Stimulated activated CD4-positive, alpha-beta T cell treated with anti-CD3 and anti-CD28 coated beads, Interleukin-15, amount 100 ng/mL, for 48 hours (primary cell): ENCODE measurements around the gene AGAP1.

ENCODE experiments used
- DNase-seq, 2 donors: peaks; one replicate each; pipeline ENCODE4 v3.0.0-alpha.2; 2020; ENCODE audit warnings: low read depth in 2 of 2

The AGAP1 gene

DNA sequence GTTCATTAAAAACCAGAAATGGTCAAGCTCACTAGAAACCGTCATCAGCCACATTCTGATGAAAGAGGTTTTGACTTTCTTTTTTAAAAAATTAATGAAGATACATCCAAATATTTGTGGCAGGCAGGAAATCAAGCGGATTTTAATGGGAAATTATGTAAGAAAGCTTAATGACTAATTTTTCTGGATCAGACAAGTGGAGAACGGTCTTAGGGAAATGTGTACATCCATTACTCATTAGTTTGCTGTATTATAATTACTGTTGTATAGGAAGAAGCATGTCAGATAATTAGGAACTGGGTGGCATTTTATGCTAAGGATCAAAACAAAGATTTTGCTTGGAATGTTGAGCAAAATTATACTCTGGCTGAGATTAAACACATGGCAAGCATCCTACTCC is 39.4 kb downstream of the AGAP1 start:
- DNase-seq = no peak

DNA sequence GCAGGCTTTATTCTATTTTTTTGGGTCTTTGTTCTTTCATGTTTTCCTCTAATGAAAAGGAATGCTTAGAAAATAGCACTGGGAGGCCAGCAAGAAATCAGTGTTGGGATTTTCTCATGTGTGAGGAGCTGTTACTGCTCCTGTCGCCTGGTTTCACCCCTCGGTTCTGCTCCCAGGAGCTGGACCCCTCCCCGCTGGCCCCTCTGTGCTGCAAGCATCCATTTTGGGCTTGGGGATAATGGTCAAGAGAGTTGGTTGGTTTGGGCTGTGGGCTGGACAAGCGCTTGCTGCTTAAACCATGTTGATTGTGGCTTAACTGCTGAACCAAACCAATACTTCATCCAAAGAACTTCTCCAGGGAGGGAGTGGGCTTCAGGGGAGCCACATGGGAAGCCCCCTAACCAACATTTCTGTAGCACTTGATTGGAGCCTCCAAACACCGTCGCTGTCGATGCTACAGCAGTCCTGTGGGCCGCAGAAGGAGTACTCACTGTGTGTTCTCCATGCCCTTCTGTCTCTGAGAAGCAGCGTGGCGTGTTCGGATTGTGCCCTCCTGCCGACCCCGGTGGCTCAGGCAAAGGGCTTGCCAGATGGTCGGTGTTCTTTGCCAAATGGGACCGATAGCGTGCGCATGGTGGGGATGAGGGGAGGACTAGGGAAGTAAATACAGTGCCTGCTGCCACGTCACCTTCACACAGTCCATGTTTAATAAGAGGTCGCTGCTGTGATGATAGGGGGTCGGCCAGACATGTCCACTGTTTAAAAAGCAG is 40.0 kb downstream of the AGAP1 start:
- no peak for DNase-seq

DNA sequence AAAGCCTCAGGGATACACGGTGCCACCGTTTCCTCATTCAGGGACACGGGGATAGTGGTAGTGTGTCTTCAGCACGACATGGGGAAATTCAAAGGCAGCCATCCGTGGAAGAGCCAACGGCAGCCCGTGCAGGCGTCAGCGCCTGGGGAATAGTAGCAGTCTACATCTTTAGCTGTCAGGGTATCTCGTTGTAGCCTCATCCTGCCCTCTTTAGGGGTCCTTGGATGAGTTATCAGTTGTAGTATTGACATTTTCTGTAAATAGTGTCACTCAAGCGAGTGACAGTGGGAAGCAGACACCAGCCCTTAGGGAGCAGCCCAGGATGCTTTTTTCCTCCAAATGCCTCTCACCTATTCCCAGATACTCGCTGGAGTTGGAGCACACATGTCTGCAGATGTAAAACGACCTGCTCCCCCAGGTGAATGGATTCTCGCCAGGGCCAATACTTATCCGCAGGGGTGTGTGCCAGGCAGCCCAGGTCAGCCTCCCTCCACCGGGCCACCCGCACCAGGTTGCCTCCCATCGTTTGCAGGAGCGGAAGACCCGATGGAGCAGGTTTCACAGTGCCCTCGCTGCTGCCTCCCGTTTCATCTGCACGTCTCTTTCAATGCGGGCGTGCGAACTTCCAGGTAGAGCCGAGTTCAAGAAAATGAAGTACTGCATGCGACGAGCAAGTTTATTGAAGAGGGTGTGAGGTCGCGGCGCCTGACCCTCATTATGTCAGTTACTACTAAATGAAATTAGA is 41.0 kb downstream of the AGAP1 start:
- DNase-seq = no peak

DNA sequence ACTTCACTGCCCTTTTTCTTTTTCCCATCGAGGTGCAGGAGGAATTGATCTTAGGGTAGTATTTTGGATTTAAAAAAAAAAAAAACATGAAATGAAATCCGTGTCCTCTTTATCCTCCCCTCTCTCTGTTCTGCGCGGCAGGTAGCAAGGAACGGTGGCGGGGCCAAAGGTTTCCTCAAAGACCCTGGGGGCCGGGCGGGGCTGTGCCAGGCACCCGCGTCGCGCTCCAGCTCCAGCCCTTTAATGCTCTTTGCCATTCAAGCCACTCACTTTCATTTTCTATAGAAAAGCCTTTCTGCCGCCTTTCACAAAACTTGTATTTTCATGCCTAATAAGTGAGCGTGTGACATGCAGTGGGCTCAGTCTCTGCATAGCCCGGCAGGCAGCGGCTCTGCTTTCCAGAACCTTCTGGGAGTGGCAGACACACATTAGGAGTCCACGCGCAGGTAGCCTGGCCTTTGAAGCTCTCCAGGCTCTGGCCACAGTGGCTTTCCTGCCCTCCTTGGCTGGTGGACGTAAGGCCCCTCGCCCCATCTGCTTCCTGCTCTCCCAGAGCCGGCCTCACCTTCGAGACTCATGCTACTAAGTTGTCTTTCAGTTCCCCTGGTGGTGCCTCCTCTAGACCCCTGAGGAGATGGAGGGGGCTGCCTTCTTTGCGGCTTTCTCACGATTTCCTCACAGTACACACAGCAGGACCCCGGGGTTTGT is 41.7 kb downstream of the AGAP1 start:
- no peak for DNase-seq

DNA sequence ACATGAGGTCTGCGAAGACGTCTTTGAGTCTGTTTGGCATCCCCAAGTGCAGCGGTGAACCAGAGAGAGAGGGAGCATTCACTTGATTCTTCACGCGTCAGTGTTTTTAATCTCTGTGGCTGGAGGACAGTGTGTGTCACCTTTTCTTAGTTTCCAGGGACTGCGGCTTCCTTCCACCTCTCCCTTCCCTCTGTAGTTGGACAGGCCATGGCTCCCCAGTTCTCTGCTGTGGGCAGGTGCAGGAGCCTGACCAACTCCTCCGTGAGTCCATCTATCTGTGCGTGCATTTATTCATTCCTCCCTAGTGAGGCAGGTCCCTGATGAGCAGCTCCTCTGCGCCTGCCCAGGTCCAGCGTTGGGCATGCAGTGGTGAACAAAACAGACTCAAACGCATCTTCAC is 42.9 kb downstream of the AGAP1 start:
- DNase-seq = no peak

DNA sequence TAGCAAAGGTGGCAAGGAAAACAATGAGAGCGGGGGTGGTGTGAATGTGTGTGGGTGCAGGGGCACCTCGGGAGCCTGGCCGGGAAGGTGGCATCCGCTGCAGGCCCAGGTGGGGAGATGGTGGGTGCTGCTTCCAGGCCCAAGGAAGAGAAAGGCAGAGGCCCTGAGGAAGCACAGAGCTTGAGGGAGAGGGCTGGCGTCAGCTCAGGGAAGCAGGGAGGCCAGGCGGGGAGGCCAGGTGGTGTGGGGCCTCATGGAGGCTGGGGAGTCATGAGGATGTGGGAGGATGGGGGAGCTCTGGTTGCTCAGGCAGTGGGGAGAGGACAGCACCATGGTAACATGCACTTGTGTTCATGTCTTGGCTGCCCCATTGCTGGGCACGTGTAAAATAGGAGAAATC is 43.3 kb downstream of the AGAP1 start:
- DNase-seq = no peak

DNA sequence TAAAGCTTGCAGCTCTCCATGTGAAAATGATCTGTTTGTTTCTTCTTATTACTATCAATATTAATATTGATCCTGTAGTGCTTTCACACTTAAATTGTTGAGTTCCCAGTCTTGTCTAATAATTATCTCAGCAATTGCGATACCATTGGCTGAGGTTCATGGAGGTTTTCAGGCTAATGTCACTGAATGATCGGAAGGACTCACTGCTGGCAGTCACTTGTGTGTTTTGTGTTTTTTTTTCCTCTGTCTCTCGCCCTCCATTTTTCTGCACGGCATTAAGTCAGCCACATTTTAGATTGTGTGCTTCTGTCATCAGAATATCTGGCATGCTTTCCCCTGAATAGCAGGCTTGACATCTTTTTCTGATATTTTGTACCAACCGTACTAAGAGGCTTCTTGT is 43.7 kb downstream of the AGAP1 start:
- no peak for DNase-seq

DNA sequence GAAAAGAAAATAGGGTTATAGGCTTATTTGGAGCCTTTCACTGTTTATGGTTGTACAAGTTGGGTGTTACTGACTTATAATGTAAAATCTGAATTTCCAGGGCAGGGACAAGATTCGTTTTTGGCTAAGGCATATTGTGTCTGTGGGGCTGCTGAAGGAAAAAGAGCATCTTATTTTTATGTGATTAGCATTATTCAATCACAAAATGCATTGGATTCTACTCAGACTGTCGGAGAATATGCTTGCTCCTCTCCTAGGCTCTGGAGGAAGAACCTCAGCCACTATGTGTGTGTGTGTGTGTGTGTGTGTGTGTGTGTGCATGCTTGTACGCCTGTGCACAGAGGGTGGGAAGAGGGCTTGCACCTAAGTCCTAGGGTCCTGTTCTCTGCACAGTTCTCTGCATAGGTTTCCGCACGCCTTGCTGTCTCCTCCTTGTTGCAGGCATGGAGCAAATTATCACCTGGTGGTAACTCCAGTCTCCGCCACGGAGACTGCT is 44.3 kb downstream of the AGAP1 start:
- DNase-seq = no peak

DNA sequence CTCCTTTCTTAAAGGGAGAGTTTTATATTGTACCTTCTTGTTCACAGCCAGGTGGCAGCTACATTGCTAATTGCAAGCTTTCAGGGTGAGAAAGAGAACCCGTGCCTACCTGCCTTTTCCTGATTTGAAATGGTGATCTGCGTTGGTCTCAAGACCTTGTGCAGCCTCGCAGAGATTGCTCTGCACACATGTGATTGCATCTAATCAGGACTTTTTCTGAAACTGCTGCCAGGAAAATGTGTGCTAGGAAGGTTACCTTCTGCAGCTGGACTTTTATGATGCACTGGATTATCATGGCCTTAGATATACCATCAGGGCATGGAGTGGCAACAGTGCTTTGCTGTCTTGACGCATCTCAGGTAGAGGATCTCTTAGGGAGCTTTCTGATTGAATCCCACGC is 45.1 kb downstream of the AGAP1 start:
- DNase-seq = no peak

DNA sequence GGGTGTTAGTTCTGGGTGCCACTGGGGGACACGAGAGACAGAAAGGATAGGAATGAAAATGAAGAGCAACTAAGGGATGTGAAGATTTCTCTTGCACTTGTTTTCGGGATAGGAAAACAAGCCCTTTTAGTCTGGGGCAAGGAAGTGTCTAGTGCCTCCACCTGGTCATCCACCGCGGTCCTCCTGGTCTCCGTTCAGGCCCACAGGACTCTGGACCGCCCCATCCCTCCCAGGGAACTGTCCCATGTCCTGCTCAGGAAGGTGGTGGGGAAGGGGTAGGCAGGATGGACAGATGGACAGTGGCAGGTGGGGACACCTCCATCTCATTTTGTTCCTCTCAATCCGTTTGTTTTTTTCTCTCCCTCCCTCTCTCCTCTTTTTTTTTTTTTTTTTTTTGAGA is 45.9 kb downstream of the AGAP1 start:
- no peak for DNase-seq

DNA sequence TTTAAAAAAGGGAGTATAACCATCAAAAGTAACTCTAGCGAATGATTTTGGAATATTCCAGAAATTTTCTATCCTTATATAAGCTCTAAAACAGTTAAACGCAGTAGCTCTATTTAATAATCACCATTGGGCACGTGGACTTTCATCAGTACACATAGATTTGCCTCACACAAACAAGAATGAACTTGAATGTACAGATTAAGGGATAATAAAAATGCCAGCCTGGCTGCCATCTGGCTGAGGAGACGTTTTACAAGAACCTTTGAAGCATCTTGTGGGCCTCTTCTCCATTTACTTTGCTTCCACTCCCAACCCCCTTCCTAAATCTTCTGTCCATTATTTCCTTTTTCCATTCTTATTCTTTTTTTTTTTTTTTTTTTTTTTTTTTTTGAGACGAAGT is 47.2 kb downstream of the AGAP1 start:
- DNase-seq = no peak

DNA sequence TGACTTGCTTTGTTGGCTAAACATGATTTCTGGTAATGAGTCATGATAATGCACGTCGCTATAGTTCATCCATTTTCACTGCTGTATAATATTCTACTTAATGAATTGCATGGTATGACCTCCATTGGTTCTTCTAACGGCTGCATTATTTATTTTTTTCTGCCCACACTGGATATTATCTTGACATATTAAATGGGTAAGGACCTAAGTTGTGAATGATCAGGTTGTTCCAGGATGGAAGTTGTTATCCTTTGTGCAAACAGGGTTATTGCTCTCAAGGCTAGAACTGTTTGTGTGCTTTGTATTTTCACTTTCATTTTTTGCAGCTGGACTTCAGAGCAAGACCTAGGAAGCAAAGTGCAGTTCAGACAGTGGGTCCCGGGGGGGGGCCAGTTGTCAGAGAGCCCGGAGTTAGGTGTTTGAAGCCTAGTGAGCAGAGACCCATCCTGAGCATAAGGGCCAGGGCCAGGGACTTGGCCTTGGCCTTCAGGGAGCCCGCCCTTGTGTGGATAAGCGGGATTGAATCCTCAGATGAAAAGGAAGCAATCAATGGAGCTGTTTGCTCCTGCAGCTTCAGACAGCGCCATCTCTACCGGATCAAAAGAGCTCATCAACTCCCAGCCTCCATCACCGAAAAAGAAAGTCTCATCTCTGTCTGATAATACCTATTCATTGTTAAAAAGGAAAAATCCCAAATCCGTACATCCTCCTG is 48.2 kb downstream of the AGAP1 start:
- DNase-seq = no peak

DNA sequence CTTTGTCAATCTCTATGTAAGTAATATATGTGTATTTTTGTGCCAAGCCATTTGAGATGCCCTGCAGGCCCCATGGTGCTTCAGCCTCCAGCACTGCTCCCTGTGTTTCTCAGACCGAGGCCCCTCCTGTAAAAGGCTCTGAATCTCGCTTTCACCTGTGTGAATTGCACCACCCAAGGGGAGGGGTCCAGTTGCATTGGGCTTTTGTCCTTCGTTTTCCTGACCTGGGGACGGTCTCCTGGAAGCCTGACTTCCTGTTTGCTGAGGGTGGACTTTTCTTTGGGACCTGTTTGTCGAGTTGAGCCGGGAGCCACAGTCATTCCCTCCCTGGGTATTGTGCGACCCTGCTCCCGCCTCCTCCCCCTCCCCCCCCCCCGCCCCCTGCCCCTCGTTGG is 48.9 kb downstream of the AGAP1 start:
- DNase-seq = no peak

DNA sequence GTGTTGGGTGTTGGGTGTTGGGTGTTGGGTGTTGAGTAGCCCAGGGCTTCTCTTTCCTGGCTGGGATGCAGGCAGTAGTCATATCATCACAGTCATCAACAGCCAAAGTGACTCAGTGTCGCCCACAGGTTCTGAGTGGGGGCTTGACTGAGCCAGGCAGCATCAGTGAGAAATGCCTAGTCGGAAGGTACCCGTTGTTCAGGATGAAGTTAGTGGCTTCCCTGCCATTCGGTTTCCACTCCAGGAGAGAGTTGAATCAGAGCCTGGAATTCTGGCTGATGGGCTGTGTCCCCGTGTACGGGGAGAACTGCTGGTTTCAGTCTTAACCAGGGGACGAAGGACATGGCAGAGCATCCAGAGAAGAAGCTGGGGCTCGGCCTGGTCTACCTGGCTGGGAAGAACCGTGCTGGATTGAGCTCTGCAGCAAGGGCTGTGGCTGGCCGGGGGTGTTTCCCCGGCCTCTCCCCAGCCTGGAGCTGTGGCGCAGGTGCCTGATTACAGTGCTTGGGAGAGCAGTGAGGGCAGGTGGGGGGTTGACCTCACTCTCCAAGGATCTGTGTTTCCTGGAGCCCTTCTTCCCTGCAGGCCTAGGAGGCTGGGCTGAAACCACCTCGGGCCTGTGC is 49.4 kb downstream of the AGAP1 start:
- DNase-seq = no peak

DNA sequence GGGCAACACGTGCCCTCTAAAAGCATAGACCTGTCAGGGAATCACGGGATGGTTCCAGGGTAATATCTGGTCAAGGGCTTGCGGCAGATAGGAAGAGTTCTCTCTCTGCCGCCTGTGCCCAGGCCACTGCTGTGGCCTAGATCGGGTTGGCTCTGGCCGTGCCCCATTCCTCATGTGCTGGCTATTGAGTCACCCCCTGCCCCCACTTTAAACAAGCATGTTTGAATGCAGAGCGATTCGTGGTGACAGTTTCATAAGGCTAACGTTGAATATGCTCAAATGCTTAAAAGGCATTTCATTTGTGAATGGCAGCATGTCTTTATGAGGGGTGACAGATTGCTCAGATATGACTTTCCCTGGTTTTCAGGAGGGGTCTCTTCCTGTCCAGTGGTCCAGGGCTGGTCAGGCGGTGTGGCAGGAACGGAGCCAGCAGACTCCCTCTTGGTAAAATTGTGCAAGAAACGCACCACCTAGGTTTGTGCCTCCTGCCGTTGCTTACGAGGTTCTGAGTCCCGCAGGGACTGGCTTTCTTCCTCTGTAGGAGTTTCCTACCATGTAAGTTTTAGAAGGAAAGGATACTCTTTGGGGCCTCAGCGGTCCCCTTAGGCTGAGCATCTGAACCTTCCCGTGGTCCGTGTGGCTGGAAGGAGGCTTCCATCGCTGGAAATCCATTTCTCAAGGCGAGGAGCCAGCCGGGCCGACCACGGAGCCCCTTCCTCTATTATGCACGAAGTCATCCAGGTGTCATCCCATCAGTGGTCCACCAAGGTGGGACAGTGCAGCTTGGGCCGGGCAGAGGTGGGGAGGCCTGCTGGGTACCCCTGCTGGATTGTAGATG is 50.2 kb downstream of the AGAP1 start:
- no peak for DNase-seq

DNA sequence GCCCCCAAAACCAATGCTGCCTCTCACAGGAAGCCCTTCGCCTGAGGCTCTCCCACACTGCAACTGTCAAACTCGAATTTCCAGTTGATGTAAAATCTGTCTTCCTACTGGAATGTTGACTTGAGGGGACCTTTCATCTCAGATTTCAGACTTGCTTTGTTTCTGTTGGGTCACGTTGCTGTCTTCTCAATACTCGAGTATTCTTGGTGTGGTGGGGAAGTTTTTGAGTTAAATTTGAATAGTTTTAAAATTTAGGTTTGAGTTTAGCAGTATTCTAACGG is 50.8 kb downstream of the AGAP1 start:
- DNase-seq = no peak

DNA sequence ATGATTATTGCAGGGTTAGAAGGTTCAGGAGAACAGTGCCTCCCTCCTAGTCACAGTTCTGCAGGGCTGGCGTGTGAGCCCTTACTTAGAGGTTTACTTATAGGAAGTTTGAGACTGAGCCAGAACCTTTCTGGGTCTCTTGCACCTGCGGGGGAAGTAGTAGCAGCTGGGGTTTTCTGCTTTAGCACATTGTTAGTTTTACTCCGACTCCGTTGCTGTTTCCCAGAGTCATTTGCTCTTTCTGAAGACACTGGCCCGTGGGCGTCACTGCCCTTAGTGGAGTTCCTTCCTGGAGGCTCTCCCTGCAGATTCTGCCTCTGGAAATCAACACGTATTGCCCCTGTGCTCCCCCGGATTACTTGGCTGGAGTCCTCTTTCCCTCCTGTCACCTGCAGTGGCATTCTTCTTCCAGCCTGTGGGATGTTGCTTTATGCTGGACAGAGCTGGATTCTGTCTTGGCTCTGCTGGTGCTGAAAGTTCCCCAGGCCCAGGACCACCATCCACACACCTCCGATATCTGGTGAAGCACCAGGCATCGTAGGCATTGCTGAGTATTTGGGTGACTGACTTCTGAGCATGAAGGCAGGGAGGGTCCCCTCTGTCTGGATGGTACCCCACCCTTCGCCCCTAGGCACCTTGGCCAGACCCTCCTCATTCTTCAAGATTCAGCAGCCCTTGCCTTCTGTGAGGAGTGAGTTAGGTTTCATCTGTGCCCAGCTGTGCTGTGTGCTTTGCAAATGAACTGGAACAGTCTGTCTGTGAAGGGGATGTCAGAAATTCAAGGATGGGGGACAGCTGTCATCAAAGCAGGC is 51.7 kb downstream of the AGAP1 start:
- no peak for DNase-seq

DNA sequence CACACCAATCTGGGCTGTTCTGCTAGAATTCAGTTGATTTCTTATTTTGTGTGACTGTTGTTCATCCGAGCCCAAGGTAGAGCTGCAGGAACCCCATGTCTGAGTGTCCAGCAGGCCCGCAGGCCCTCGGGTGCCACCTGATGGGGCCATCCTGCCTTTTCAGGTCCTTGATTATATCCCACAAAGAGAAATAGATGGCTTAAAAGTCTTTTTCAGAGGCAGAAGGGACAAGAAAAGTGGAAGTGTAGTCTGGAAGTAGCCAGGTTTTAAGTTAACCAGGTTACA is 52.2 kb downstream of the AGAP1 start:
- no peak for DNase-seq

DNA sequence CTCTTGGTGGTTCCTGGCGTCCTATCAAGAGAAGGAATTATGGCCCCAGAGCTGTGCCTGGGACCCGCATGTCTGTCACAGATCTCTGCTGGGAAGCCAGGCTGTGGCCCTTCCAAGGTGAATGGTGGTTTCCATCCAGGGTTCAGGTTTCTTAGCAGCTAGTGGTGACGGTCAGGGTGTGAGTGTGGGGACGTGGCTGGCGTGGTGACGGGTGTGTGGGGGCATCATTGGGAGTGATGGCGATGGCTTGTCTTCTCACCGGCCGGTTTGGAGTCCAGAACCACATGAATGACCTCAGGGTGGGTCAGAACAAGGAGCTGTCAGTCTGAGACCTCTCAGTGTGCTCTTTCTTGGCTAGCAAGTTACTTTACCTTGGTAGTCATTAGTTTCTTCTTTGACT is 52.6 kb downstream of the AGAP1 start:
- DNase-seq = no peak

DNA sequence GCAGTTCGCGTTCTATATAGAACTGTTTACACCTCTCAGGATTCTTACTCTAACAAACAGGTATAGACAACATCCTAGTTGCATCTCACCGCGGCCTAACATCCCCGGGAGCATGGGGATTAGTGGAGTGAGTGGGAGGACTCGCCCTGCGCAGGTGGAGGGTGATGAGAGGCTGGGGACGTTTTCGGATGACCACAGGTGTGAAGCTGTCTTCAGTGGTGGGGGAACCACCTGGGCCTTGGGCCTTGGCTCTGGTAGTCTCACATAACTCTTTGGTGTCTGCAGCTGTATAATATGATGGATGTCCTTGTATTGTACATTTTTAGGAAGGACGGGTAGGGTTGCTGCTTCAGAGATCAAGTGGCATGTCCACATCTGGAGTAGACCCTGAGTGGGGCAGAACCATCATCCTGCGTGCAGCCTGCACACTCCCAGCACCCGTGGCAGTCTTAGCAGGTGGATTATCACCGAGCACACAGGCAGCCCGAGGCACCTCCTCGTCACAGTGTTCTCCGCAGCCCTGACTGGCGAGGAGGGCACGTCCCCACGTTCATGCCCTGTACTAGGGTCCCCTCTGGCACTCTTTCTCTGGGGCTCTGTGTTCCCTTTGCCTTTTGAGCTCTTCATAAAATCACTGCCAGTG is 56.0 kb downstream of the AGAP1 start:
- no peak for DNase-seq
